DMS53 treated with DMSO at 0.1 percent for 48 hours (cell line): ENCODE measurements around the gene SEMA3F.
A peak's percentile ranks its signal among the peaks of the same experiment; 100 is the strongest.

Source experiments
- DNase-seq: peaks from one replicate; lab custom pipeline; 2025; ENCODE audit not compliant: unreplicated experiment; lab: John Stamatoyannopoulos, UW

SEMA3F gene

DNA sequence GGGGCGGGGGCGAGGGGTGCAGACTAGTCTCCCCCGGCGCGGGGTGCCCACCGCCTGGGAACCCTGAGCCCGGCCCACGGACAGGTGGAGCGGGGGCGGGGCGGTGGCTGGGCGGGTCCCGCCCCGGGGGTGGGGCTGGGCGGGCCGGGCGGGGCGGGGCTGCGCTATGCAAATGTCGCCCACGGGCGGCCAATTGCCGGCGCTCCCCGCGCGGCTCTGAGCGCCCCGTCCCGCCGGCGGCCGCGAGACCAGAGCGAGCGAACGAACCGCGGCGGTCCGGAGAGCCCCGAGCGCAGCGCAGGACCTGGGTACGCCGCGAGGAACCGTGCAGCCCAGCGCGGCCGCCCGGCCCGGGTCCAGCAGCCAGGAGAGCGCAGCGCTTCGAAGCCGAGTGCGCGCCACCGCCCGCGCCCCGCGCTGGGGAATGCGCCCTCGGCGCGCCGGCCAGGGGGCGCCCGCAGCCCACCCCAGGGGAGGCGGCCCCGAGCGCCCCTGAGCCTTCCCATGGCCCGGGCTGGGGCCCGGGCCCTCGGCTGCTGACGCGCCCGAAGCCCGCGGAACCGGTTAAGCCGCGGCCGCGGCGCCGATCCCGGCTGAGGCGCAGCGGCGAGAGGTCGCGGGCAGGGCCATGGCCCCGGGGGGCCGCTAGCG, at the start of gene SEMA3F:
Gene SEMA3F (plus strand): TSS at position 485 of the 651 bp plus-strand sequence. CDS start 4,299 bp downstream, outside the sequence.
- no peak for DNase-seq

DNA sequence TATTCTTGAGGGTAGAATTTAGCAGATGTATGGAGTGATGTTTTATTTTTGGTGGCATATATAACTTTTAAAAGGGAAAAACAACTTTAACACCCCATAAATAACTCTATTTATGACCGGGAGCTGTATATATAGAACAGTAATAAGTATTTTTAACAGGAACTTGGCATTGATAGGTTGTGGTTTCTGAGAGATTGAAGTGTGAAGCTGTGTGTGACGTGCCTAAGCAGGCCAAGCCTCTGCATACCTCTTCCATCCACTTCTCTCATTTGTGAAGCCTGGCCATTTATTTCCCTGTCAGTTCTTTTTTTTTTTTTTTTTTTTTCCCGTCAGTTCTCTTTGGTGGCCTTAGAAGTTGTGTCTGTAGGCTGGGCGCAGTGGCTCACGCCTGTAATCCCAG, 43.4 kb upstream of the SEMA3F start:
- DNase-seq = no peak

DNA sequence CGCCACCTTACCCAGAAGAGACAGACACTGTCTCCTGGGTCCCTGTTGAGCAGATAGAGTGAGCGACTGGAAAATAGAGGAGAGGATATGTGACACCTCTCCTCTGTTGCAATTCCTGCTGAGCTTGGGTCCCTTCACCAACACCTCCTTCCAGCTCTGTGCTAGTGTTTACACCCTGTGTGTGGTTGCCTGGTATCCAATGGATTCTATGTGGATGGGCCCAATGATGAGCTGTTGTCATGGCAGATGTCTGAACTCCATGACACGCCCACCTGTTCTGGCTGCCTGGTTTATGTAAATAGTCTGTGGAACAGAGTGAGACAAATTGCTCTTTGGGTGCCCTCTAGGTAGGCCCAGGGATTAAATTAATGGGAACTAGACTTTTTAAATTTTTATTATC, 42.7 kb upstream of the SEMA3F start:
- peak; percentile 7 for DNase-seq

DNA sequence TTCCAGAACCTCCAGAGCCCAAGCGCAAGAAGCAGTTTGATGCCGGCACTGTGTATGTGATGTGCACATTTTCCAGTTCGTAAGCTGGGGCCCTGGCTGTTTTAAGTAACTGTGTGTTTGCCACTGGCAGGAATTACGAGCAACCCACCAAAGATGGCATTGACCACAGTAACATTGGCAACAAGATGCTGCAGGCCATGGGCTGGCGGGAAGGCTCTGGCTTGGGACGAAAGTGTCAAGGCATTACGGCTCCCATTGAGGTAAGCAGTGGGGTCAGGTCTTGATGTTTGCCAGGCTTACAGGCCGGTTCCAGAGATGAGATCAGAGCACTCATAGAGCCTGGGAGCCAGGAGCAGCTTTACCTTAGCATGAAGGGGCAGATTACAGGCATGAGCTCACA, 38.0 kb upstream of the SEMA3F start:
- DNase-seq = no peak

DNA sequence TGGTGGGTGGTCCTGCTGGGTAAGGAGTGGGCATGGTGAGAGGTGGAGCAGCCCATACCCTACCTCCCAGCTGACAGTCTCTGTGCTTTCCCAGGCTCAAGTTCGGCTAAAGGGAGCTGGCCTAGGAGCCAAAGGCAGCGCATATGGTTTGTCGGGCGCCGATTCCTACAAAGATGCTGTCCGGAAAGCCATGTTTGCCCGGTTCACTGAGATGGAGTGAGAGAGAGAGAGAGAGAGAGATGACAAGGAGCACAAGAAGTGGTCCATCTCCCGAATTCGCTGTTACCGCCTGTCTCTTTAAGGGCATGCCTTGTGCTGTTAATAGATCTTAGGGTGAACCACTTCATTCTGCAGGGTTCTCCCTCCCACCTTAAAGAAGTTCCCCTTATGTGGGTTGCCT, 36.9 kb upstream of the SEMA3F start:
- no peak for DNase-seq

GRCh38 chr3:50119786-50120185, 35.3 kb upstream of the SEMA3F start:
- DNase-seq = no peak

DNA sequence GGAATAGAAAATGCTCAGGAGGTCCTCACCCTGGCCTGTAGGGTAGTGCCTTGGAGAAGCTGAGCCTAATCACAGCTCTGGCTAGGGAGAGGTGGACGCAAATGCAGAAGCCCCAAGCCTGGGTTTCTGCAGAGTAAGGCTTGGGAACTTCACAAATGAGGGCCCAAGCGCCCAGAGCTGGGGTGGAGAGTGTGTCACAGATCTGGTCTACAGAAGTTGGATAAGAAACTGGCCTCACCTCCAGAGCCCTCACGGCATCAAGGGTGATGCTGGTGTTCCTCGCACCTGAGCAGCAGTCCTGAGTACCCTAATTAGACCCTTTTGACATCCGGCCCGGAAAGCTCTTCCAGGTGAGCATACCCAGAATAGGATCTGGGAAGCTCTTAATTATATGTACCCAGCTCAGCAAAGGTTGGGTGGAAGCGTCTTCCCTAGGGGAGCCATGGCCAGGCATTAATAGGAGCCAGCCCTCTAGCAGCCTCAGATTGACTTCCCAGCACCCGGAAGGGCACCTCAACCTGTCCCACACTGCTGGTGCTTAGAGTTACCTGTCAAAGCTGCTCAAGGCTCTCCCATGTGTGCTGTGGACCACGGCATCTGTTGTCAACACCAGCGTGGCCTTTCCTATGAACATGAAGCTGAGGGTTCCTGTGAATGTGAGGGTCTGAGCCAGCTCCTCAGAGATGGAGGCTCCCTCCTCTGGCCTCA, 34.6 kb upstream of the SEMA3F start:
- no peak for DNase-seq

GRCh38 chr3:50121072-50122032, 33.8 kb upstream of the SEMA3F start:
- DNase-seq = peak; percentile 29

DNA sequence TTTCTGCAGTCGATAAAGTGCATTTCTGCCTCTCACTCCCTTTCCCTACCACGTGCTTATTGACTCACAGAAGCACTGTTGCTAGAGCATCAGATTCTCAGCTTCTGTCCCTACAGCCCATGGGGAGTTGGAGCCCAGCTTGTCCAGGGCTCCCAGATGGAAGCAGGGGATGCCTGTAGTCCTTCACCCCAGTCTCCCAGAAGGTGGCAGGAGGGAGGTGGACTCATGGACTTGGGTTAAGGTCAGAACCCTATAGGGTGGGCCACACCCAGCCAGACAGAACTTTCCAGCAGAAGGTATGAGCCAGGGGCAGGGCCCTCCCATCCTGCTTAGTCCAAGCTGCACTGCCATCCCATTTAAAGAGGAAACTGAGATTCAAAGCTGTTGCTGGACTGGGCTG, 33.1 kb upstream of the SEMA3F start:
- no peak for DNase-seq

GRCh38 chr3:50122661-50123391, 32.3 kb upstream of the SEMA3F start:
- DNase-seq = no peak

DNA sequence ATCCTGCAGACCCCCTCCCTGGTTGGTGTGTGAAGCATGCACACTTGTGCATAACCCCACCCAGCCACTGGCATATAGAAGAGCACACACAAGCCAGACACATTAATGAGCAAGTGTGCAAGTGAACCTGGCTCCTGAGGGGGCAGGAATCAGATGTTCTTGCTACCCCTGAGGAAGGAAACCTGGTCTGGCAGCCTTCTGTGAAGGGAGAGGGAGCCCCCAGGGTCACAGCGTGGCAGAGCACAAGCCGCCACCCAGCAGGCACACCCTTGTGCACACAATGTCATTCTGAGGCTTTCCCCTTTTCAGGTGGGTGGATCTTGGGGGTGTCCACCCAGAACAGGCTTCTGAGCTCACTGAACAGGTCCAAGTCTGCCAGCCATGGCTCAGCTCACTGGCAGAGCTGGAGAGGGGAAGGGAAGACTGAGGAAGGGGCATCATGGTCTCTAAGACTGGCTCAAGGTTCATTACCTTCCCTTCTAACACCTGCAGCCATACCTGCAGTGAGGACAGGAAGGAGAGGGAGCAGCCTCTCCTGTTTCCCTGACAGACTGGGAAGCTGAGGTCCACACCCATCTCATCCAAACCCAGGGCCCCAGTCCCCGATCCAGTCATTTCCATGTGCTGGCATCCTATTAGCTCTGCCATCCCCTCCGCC, 31.6 kb upstream of the SEMA3F start:
- no peak for DNase-seq

GRCh38 chr3:50124052-50124799, 30.9 kb upstream of the SEMA3F start:
- DNase-seq = no peak

- no peak for DNase-seq
Measured at GRCh38 chr3:50124800-50125178, 30.3 kb upstream of the SEMA3F start.

DNA sequence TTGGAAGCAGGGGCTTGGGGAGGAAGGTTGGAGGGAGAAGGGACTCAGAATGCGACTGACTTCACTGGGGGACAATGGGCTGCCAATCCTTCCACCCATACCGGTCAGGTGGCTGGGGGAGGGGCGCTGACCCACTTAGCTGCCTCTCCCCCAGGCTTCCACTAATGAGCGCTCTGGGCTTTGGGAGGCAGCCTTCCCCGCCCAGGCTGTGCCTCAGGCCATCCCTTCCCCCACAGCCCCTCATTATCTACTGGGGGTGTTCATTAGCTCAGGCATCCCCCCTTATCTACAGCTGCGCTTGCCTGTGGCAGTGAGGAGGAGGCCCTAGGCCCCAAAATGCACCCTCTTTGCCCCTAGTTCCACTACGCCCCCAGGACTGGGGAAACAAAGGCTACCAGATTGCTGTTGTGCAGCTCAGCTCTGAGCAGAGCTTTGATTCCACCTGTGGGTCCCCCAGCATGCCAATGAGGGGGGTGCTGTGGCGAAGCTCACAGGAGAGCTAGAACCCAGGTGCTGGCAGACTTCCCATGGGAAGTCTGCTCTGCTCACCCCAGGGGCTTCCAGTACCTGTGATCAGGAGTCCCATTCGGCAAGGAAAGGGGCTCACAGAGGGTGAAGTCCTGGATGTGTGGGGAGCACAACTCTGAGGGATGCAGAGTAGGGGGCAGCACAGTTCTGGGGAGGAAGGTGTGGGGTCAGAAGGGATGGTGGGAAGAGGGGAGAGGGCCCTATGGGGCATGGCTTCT, 29.4 kb upstream of the SEMA3F start:
- DNase-seq = no peak

DNA sequence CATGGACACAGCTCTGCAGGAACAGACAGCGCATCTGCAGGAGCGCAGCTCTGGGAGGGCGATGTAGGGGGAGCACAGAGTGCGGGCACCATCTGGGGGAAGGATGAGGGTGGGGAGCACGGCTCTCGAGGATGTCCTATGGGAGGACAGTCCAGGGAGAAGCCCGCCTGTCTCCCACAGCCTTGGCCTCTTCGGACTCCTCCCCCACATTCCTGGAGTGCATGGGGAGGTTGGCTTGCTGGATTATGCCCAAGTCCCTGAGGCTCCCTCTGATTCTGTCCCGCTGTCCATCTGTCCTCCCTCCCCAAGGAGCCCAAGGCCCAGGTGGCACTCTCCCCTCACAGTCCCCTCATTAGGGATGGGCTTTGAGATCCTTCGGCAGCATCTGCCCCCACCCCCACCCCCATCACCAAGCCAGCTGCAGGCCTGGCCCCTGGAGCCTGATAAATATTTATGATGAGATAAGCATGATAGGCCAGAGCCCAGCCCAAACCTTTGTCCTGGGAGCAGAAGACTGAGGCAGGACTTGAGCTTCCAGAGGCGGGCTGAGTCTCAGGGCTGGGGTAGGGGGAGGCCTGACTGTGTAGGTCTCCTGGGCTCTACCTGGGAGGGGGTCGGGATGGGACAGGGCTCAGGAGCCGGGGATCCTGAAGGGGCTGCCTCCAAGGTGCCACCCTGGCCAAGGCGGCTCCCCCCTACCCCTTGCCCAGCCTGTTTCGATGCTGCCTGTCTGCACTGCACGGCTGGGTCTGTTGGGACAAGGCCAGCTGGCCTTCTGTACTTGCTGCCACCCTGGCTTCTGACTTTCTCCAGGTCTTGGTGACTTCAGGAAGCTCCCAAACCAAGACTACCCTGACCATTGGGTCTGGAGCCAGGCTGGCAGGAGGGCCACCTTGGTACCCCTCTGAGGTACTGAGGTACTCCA, 28.6 kb upstream of the SEMA3F start:
- DNase-seq = no peak

- no peak for DNase-seq
Measured at GRCh38 chr3:50127251-50127691, 27.9 kb upstream of the SEMA3F start.

GRCh38 chr3:50128001-50128400, 27.1 kb upstream of the SEMA3F start:
- DNase-seq = no peak

DNA sequence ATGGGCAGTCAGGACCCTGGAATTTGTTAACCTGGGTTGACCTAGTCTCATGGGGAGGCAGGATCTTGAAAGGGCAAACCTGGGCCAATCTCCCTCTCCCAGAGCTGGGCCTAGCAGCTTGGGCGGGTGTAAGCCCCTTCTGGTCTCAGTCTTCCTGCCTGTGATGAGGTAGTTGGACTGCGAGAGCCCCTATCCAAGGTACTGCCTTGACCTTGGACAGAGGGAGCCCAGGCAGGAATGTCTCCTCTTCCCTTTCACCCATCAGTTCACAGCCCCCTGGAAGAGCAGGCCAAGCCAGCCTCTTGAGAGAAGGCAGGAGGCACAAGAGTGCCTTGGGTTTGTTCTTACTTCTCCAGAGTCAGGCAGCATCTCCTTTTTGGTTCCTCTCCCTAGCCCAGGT, 24.7 kb upstream of the SEMA3F start:
- no peak for DNase-seq
